GM23248 (cell line): Measurements from ENCODE around the gene SLC44A5. TPM values are rescaled to one million over a fixed set of nuclear protein-coding genes. Genes with fewer than 3 reads are reported as not detected.
A peak's percentile ranks its signal among the peaks of the same experiment; 100 is the strongest.

ENCODE experiments used
- DNase-seq: peaks from one replicate; pipeline ENCODE4 v3.0.0-alpha.2; 2015
- H2AFZ ChIP-seq: fragments of 200-600 bp; sonication (generic); 2 replicates; pipeline ENCODE4 v1.6.1; 2016; ENCODE audit warnings: antibody characterized with exemption
- H3F3A ChIP-seq: fragments of 200-600 bp; sonication (generic); 2 replicates; pipeline ENCODE4 v1.6.1; 2016; ENCODE audit warnings: mild to moderate bottlenecking, antibody characterized with exemption, mixed run types; ENCODE audit not compliant: insufficient read depth
- H3K27ac ChIP-seq: fragments of 200-600 bp; sonication (generic); 2 replicates; pipeline ENCODE4 v1.5.1; 2016; ENCODE audit warnings: mild to moderate bottlenecking
- H3K27me3 ChIP-seq: fragments of 200-600 bp; sonication (generic); replicated peaks from 2 replicates; pipeline ENCODE4 v1.6.1; 2016; ENCODE audit warnings: mild to moderate bottlenecking; ENCODE audit not compliant: insufficient read depth
- H3K36me3 ChIP-seq: fragments of 200-600 bp; sonication (generic); 2 replicates; pipeline ENCODE4 v1.6.1; 2016; ENCODE audit warnings: low read depth, mild to moderate bottlenecking
- H3K4me1 ChIP-seq: fragments of 200-600 bp; sonication (generic); 2 replicates; pipeline ENCODE4 v1.6.1; 2016; ENCODE audit warnings: mild to moderate bottlenecking; ENCODE audit not compliant: insufficient read depth
- H3K4me2 ChIP-seq: fragments of 200-600 bp; sonication (generic); one replicate; pipeline ENCODE4 v1.6.1; 2016; ENCODE audit warnings: mild to moderate bottlenecking; ENCODE audit not compliant: unreplicated experiment
- H3K4me3 ChIP-seq: fragments of 200-600 bp; sonication (generic); 2 replicates; pipeline ENCODE4 v1.5.1; 2016; ENCODE audit warnings: mild to moderate bottlenecking
- H3K79me2 ChIP-seq: fragments of 200-600 bp; sonication (generic); 2 replicates; pipeline ENCODE4 v1.6.1; 2016; ENCODE audit warnings: mild to moderate bottlenecking; ENCODE audit not compliant: insufficient read depth
- H3K9ac ChIP-seq: fragments of 200-600 bp; sonication (generic); 2 replicates; pipeline ENCODE4 v1.6.1; 2016; ENCODE audit warnings: mild to moderate bottlenecking
- H3K9me2 ChIP-seq: fragments of 200-600 bp; sonication (generic); 2 replicates; pipeline ENCODE4 v1.6.1; 2016; ENCODE audit warnings: mixed run types, mild to moderate bottlenecking, moderate library complexity; ENCODE audit not compliant: insufficient read depth
- H3K9me3 ChIP-seq: fragments of 200-600 bp; sonication (generic); one replicate; pipeline ENCODE4 v1.6.1; 2017; ENCODE audit warnings: low read depth
- H4K20me1 ChIP-seq: fragments of 200-600 bp; sonication (generic); 2 replicates; pipeline ENCODE4 v1.6.0; 2016; ENCODE audit not compliant: insufficient read depth
- EZH2 ChIP-seq: fragments of 200-600 bp; sonication (generic); IDR thresholded peaks from 2 replicates; pipeline ENCODE4 v1.6.1; 2018; ENCODE audit warnings: antibody characterized with exemption, mild to moderate bottlenecking; ENCODE audit not compliant: insufficient read depth, poor library complexity, severe bottlenecking
- EZH2phosphoT487 ChIP-seq: fragments of 200-600 bp; sonication (generic); IDR thresholded peaks from 2 replicates; pipeline ENCODE4 v1.6.1; 2018; ENCODE audit warnings: antibody characterized with exemption, moderate library complexity, mild to moderate bottlenecking, low read depth; ENCODE audit not compliant: insufficient read depth
- WGBS, 2 experiments: methylation state at CpG; one replicate each; pipeline ENCODE4 v1.1.6; 2015 to 2017; ENCODE audit warnings: low lambda C conversion rate in 2 of 2, low coverage in 1 of 2; ENCODE audit errors: missing lambda C conversion rate in 2 of 2; 5-methylcytosine and 5-hydroxymethylcytosine counted together
- in situ Hi-C: fragments of 300-500 bp; cut with MboI; formaldehyde crosslinking; loops from 2 replicates; pipeline ENCODE4 v1.15.0; 2020
- polyA plus RNA-seq: library from polyadenylated mRNA; unstranded; fragments of >200 nt; fragmentation: Nextera tagmentation; extraction: Ambion mirVana; gene quantifications from 2 replicates; pipeline ENCODE4 v1.2.1, GENCODE V29; 2016
- total RNA-seq: library from RNA; depleted of rRNA; stranded (reverse); fragments of >200 nt; shearing (Covaris generic); gene quantifications from 2 replicates; pipeline ENCODE4 v1.2.3, GENCODE V29; 2014

Gene SLC44A5
- total and polyA plus RNA-seq, 2 experiments from 2014 or later: not detected

GRCh38 chr1:75615613-75616435 is 4.9 kb upstream of the SLC44A5 start:
- no peaks in the 10 kb centered on the region for H4K20me1 ChIP-seq
- DNase-seq: peak; percentile 78
- peak overlapping the region; percentile 59 for H2AFZ ChIP-seq
- no peak overlapping the region for H3K27ac ChIP-seq
- TF ChIP-seq EZH2: peak; percentile 15
- TF ChIP-seq EZH2phosphoT487: no peak
- H3K27me3 ChIP-seq: peaks cover 43% of the 10 kb centered on the region
- H3K4me2 ChIP-seq: peak overlapping the region; percentile 69
- peaks cover 9% of the 10 kb centered on the region for H3K4me1 ChIP-seq
- H3K4me3 ChIP-seq: peak overlapping the region; percentile 66
- H3K9me2 ChIP-seq: no peaks in the 10 kb centered on the region
- in situ Hi-C loops: no loop called here
- no peaks in the 10 kb centered on the region for H3F3A ChIP-seq
- 1 to 4% methylated on average over 37 to 53 of the region's 72 CpGs for WGBS, 2 experiments
- no peak overlapping the region for H3K9ac ChIP-seq
- no peaks in the 10 kb centered on the region for H3K79me2 ChIP-seq
- H3K9me3 ChIP-seq: no peaks in the 10 kb centered on the region
- H3K36me3 ChIP-seq: no peaks in the 10 kb centered on the region

GRCh38 chr1:75614399-75614756 is 3.5 kb upstream of the SLC44A5 start:
- peak overlapping the region; percentile 69 for H3K4me2 ChIP-seq
- no peaks in the 10 kb centered on the region for H3K9me2 ChIP-seq
- no peaks in the 10 kb centered on the region for H3K36me3 ChIP-seq
- H3K9me3 ChIP-seq: no peaks in the 10 kb centered on the region
- no peak for TF ChIP-seq EZH2
- no peak for TF ChIP-seq EZH2phosphoT487
- no peak overlapping the region for H3K4me3 ChIP-seq
- peaks cover 9% of the 10 kb centered on the region for H3K4me1 ChIP-seq
- no peaks in the 10 kb centered on the region for H4K20me1 ChIP-seq
- peaks cover 43% of the 10 kb centered on the region for H3K27me3 ChIP-seq
- no peak for DNase-seq
- in situ Hi-C loops: no loop called here
- H3K9ac ChIP-seq: no peak overlapping the region
- H3K27ac ChIP-seq: no peak overlapping the region
- H2AFZ ChIP-seq: peak overlapping the region; percentile 59
- no peaks in the 10 kb centered on the region for H3K79me2 ChIP-seq
- WGBS, 2 experiments: 2% methylated on average over 8 of the region's 8 CpGs
- H3F3A ChIP-seq: no peaks in the 10 kb centered on the region

GRCh38 chr1:75613916-75614315 is 3.0 kb upstream of the SLC44A5 start:
- WGBS, 2 experiments: 45 to 53% methylated on average over 5 of the region's 5 CpGs
- DNase-seq: no peak
- Histone ChIP-seq H3K9me3 (no peaks in the 10 kb centered on the region), H3K4me1 (peaks cover 9% of the 10 kb centered on the region), H3F3A (no peaks in the 10 kb centered on the region), H4K20me1 (no peaks in the 10 kb centered on the region), H3K9ac (no peak overlapping the region), H2AFZ (no peak overlapping the region), H3K79me2 (no peaks in the 10 kb centered on the region), H3K27ac (no peak overlapping the region), H3K4me2 (no peak overlapping the region), H3K9me2 (no peaks in the 10 kb centered on the region), H3K36me3 (no peaks in the 10 kb centered on the region), H3K4me3 (no peak overlapping the region), H3K27me3 (peaks cover 43% of the 10 kb centered on the region)
- in situ Hi-C loops: no loop called here
- no peak for TF ChIP-seq EZH2
- TF ChIP-seq EZH2phosphoT487: no peak

DNA sequence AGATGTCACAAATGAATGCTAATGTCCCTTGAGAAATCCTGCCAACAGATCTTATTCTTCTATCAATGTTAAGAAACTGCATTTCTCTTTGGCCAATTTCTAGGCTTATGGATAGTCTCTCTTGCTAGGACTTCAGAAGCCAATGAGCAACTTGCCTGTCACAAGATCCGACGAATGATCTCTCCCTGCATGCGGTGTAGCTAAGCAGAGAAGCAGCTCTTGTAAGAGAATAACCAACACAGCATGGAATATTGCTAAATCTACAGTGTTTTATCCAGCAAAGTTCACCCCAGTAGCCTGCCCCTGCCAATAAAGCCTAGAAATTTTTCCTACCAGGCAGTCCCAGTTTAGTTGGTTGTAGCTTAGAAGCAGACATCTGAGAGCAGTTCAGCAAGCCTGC is 2.1 kb upstream of the SLC44A5 start:
- 57 to 70% methylated on average over 3 of the region's 3 CpGs for WGBS, 2 experiments
- in situ Hi-C loops: no loop called here

More for the DNA sequence above, 2.1 kb upstream of the SLC44A5 start:
- no peaks in the 10 kb centered on the region for H3K36me3 ChIP-seq
- H3K79me2 ChIP-seq: no peaks in the 10 kb centered on the region
- TF ChIP-seq EZH2phosphoT487: no peak
- no peak for TF ChIP-seq EZH2
- H3K4me2 ChIP-seq: no peak overlapping the region
- no peaks in the 10 kb centered on the region for H3K9me3 ChIP-seq
- H3F3A ChIP-seq: no peaks in the 10 kb centered on the region
- no peaks in the 10 kb centered on the region for H4K20me1 ChIP-seq
- peaks cover 42% of the 10 kb centered on the region for H3K27me3 ChIP-seq
- peaks cover 9% of the 10 kb centered on the region for H3K4me1 ChIP-seq
- no peak overlapping the region for H2AFZ ChIP-seq
- H3K27ac ChIP-seq: no peak overlapping the region
- H3K9me2 ChIP-seq: no peaks in the 10 kb centered on the region
- no peak for DNase-seq
- H3K4me3 ChIP-seq: no peak overlapping the region
- H3K9ac ChIP-seq: no peak overlapping the region
